Tibial artery (tissue), 4 donors: ENCODE measurements around the gene PTH2.

ENCODE experiments used
- DNase-seq, 2 donors: peaks; one replicate each; pipeline ENCODE4 v3.0.0-alpha.2; 2019
- H3K27ac ChIP-seq, 2 donors: fragments of 200-600 bp; sonication (generic) in 1 of 2; 1 replicate in 1 of 2; 2 replicates in 1 of 2; pipeline ENCODE4 v1.5.1; 2018 to 2019; ENCODE audit warnings: mild to moderate bottlenecking in 1 of 2
- H3K27me3 ChIP-seq, 2 donors: fragments of 200-600 bp; sonication (generic) in 1 of 2; one replicate each; pipeline versions ENCODE4 v1.5.1 to v1.6.0; 2016 to 2019
- H3K36me3 ChIP-seq, 3 donors: fragments of 200-600 bp; sonication (generic) in 2 of 3; one replicate each; pipeline ENCODE4 v1.5.1; 2016 to 2019; ENCODE audit warnings: mild to moderate bottlenecking in 2 of 3
- H3K4me1 ChIP-seq, 4 donors: fragments of 200-600 bp; sonication (generic) in 2 of 4; 1 replicate in 3 of 4; 2 replicates in 1 of 4; pipeline ENCODE4 v1.5.1; 2016 to 2019
- H3K4me3 ChIP-seq, 2 donors: fragments of 200-600 bp; sonication (generic) in 1 of 2; 1 replicate in 1 of 2; 2 replicates in 1 of 2; pipeline ENCODE4 v1.5.1; 2018 to 2019; ENCODE audit warnings: mild to moderate bottlenecking in 2 of 2
- H3K9me3 ChIP-seq, 3 donors: fragments of 200-600 bp; sonication (generic) in 1 of 3; one replicate each; pipeline ENCODE4 v1.5.1; 2016 to 2019
- CTCF ChIP-seq, 2 experiments: fragments of 200-600 bp in 1 of 2; fragments of 450-650 bp in 1 of 2; IDR thresholded peaks; one replicate each; pipeline ENCODE4 v1.5.1; 2017 to 2019; ENCODE audit warnings: antibody characterized with exemption in 2 of 2, mild to moderate bottlenecking in 1 of 2, moderate library complexity in 1 of 2
- intact Hi-C: fragments of 100-400 bp; cut with DNase I; formaldehyde crosslinking; loops from one replicate; pipeline ENCODE4 v1.15.0; 2023; ENCODE audit warnings: low total_unique reads

The PTH2 gene

DNA sequence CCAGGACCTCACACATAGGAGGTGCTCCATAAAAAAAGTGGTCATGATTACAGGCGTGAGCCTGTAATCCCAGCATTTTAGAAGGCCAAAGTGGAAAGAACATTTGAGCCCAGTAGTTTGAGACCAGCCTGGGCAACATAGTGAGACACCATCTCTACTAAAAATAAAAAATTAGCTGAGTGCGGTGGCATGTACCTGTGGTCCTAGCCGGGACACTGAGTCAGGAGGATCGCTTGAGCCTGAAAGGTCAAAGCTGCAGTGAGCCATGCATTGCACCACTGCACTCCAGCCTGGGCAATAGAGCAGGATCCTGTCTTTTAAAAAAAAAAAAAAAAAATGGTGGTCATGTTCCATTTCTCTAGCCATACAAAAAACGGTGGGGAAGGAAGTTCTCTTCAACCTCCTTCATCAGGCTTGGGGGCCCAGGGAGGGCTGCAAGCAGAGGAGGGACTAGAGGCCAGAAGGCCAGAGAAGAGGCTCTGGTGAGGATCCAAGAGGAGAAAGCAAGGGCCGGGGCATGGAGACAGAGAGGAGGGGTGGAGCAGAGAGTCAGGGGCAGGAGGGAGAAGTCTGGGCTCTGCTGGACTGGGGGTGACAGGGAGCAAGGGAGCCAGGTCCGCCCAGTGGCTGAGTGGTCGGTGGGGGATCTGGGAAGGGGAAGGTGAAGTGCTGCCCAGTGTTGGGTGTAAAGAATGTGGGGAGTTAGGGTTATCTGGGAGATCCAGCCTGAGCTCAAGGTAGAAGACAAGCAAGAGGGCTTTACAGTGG lies 26.3 kb downstream of the PTH2 start:
- H3K27me3 ChIP-seq, result peaks cover 0 to 45% of the 10 kb centered on the region in 2 donors
- H3K36me3 ChIP-seq, result no peaks in the 10 kb centered on the region
- intact Hi-C loops, result loop anchor here (5.0 kb wide), 1 partner anchor 35 kb away; no protein-coding TSS in a partner anchor
- TF ChIP-seq CTCF (IDR thresholded peaks at IDR 0.05), result no peak
- H3K4me3 ChIP-seq, result no peak overlapping the region
- no peak overlapping the region for H3K27ac ChIP-seq
- H3K9me3 ChIP-seq, result no peaks in the 10 kb centered on the region
- no peak for DNase-seq
- no peaks in the 10 kb centered on the region for H3K4me1 ChIP-seq

DNA sequence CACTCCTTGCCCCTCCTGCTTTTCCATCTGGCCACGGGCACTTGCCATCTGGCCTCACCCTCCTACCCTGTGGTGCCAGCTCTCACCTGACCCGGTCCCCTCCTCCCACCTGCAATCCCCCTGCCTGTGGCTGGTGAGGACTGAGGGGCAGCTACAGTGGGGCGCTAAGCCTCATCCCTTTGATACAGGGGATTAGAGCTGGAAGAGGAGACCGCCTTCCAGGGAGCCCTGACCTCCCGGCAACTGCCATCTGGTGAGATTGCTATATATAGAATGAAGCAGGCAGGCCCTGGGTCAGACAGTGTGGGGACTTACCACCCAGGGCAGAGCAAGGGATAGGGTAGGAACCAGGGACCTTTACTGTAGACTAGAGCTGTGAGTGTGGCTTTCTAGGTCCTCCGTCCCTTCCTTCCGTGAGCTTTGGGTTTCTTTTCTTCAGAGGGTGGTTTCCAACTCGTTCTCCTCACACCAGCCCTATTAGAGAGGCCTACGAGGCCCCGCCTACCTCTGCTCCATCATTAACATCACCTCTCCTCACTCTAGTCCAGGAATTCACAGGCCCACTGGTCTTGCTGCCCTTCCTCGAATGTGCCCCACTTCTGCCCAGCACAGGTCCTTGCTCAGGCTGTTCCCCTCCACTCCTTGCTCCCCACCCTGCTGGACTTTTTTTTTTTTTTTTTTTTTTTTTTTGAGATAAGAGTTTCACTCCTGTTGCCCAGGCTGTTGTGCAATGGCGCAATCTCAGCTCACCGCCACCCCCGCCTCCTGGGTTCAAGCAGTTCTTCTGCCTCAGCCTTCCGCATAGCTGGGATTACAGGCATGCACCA lies 27.4 kb downstream of the PTH2 start:
- Histone ChIP-seq H3K36me3 (no peaks in the 10 kb centered on the region), H3K4me3 (no peak overlapping the region), H3K27ac (no peak overlapping the region), H3K4me1 (no peaks in the 10 kb centered on the region), H3K27me3 (peaks cover 0 to 45% of the 10 kb centered on the region in 2 donors), H3K9me3 (no peaks in the 10 kb centered on the region)
- no peak for TF ChIP-seq CTCF (IDR thresholded peaks at IDR 0.05)
- no peak for DNase-seq
- intact Hi-C loops, result loop anchor here (5.0 kb wide), 1 partner anchor 37 kb away; no protein-coding TSS in a partner anchor

DNA sequence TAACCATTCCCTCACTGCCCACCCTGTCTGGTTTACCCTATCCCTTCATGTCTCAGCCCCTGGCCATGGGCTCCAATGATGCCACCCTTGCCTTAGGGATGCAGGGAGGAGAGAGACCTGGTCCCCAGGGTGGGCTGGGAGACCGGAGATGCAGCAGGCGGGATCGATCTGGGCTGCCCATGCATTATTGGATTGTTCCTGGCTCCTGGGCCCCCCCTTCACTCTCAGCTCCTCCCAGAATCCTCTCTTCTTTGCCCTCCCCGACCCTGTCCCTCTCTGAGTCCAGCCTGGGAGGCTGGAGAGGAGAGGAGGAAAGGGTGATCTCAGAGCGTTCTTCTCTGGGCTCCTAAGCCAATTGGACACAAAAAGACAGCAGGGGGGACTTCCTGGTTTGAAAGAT lies 29.4 kb downstream of the PTH2 start:
- no peak for TF ChIP-seq CTCF (IDR thresholded peaks at IDR 0.05)
- DNase-seq, result no peak
- H3K27me3 ChIP-seq, result peaks cover 0 to 61% of the 10 kb centered on the region in 2 donors
- H3K27ac ChIP-seq, result no peak overlapping the region
- no peaks in the 10 kb centered on the region for H3K4me1 ChIP-seq
- no peaks in the 10 kb centered on the region for H3K36me3 ChIP-seq
- intact Hi-C loops, result loop anchor here (2.0 kb wide), 1 partner anchor 49 kb away; no protein-coding TSS in a partner anchor
- no peaks in the 10 kb centered on the region for H3K9me3 ChIP-seq
- H3K4me3 ChIP-seq, result no peak overlapping the region

GRCh38 chr19:49391581-49392399 lies 31.5 kb downstream of the PTH2 start:
- H3K36me3 ChIP-seq, result no peaks in the 10 kb centered on the region
- no peak overlapping the region for H3K27ac ChIP-seq
- TF ChIP-seq CTCF (IDR thresholded peaks at IDR 0.05), result peak; percentile 73
- H3K4me3 ChIP-seq, result no peak overlapping the region
- intact Hi-C loops, result loop anchor here (2.0 kb wide), 1 partner anchor 51 kb away; no protein-coding TSS in a partner anchor
- no peaks in the 10 kb centered on the region for H3K9me3 ChIP-seq
- DNase-seq, result peak; percentile 68 to 81
- H3K4me1 ChIP-seq, result no peaks in the 10 kb centered on the region
- H3K27me3 ChIP-seq, result peaks cover 0 to 62% of the 10 kb centered on the region in 2 donors

GRCh38 chr19:49390929-49391359 lies 32.3 kb downstream of the PTH2 start:
- no peaks in the 10 kb centered on the region for H3K4me1 ChIP-seq
- H3K4me3 ChIP-seq, result no peak overlapping the region
- H3K9me3 ChIP-seq, result no peaks in the 10 kb centered on the region
- peaks cover 0 to 58% of the 10 kb centered on the region in 2 donors for H3K27me3 ChIP-seq
- no peak overlapping the region for H3K27ac ChIP-seq
- H3K36me3 ChIP-seq, result no peaks in the 10 kb centered on the region
- intact Hi-C loops, result no loop called here
- TF ChIP-seq CTCF (IDR thresholded peaks at IDR 0.05), result no peak
- DNase-seq, result no peak
